GM19324 (cell line): Measurements from ENCODE around the gene BEGAIN.
"Not testable (repeated sequence)": the region's sequence is repeated elsewhere in the genome, so short reads cannot be mapped to it uniquely, and the experiment has no call there.

Experiments
- ATAC-seq: cut with Tn5 transposase; IDR thresholded peaks from one replicate; pipeline ENCODE4 v1.9.1; 2021; ENCODE audit warnings: mild to moderate bottlenecking, moderate library complexity; ENCODE audit not compliant: unreplicated experiment, low FRiP score

The BEGAIN gene

GRCh38 chr14:100525615-100526014 is 61.6 kb downstream of the BEGAIN start:
- ATAC-seq: no peak

- ATAC-seq: no peak
Observed at GRCh38 chr14:100524933-100525243, 62.3 kb downstream of the BEGAIN start.

DNA sequence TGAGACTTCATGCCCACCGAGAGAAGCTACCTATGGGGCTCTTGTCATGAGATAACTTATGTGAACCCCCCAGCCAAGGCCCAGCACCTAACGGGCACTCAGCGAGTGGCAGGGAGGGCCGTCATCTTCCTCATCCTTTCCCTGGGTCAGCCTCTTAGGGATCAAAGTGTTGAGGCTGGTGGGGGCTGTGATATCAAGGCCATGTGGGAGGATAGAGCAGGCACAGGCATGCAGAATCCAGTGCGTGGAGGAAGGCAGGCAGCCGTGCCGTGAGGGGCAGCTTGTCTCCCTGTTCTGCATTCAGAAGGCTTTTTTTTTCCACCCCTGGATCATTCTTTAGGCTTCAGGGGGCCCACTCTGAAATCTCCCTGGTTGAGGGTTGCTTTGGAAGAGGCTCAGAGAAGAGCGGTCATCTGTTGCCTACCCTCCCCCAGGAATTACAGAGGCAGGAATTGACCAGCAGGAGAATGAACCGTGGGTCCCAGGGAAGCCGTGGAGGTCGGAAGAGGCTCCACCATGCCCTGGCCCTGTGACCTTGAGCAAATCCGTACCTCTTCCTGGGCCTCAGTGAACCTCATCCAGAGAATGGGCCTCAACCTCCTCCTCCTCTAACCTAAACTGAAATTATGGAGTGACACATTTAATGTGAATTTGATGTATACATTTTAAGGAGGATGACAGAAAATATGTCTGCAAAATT is 62.8 kb downstream of the BEGAIN start:
- ATAC-seq: no peak

GRCh38 chr14:100523843-100524169 is 63.4 kb downstream of the BEGAIN start:
- ATAC-seq: no peak

DNA sequence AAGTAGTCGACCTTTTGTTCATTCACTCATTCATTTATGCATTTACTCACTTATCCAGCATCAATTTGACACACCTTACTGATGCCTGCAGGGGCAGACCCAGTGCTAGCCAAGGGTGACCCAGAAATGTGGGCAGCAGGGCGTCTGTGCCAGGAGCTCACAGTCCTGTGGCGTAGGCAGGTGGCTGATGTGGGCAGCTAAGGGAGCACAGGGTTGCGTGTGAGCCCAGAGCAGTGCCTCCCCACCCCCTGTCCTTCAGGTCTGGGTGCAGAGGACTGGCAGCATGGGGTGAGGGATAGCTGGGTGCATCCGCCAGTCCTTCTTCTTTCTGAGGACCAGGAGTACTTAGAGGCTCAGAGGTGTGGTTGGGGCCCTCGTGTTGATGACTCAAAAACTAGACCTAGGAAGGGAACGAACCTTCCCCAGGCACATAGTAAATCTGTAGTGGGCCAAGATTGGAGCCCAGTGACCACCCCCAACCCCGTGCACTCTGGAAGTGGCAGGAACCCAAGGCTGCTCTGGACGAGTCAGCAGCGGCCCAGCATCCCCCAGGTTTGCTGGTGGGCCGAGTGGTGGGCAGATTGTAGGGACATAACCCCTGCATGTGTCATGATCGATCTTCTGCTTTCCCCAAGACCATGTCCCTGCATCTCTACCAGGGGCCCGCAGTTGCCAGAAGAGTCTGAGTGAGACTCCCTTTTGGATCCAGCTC is 63.9 kb downstream of the BEGAIN start:
- no peak for ATAC-seq

GRCh38 chr14:100522616-100523099 is 64.6 kb downstream of the BEGAIN start:
- no peak for ATAC-seq

DNA sequence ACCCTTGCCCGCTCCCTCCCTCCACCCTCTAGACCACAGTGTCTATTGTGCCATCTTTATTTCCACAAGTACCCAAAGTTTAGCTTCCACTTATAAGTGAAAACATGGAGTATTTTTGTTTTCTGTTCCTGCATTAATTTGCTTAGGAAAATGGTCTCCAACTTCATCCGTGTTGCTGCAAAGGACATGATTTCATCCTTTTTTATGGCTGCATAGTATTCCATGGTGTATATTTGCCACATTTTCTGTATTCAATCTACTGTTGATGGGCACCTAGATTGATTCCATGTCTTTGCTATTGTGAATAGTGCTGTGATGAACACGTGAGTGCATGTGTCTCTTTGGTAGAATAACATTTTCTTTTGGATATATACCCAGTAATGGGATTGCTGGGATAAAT is 81.2 kb downstream of the BEGAIN start:
- not testable (repeated sequence) for ATAC-seq

GRCh38 chr14:100504372-100505078 is 82.7 kb downstream of the BEGAIN start:
- no peak for ATAC-seq

DNA sequence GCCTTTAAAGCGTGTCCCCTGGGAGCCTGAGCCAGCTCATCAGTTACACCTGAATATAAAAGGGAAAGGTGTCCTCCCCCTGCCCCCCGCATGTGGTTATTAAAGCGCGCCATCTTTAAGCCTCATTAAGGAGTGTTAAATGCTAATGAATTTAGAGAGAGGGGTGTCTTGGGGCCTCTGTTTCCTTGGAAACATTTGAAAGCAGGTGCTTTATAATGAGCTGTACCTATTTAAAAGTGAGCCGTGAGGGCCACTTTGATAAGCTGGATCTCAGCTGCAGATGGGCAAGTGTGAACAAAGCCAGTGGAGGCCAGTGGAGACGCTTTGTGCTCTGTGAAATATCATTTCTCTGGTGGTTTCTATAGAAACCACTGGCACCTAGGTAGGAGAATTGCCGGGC is 84.0 kb downstream of the BEGAIN start:
- no peak for ATAC-seq

DNA sequence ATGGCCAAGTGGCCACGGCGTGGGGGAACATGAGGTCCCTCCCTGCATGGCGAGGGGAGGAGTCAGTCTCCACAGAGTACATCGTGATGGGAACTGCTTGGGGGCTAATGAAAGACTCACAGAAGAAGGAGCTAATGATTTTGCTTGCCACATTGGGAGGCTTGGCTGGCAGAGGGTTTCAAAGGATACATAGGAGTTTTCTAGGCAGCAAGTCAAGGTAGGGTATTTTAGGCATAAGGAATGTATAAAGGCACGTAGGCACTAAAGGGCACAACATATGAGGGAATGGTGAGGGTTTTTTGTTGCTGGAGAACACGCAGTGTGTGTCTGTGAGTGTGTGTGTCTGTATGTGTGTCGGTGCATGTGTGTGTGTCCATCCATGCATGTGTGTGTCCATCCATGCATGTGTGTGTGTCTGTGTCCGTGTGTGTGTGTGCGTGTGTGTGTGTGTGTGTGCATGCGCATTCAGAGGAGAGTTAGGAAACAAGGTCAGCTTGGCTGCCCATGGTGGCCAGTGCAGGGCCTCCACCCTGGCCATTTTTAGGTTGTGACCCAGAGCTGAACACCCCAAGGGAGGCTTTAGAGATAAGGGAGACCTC is 84.5 kb downstream of the BEGAIN start:
- ATAC-seq: no peak

GRCh38 chr14:100500128-100500527 is 87.1 kb downstream of the BEGAIN start:
- ATAC-seq: no peak

DNA sequence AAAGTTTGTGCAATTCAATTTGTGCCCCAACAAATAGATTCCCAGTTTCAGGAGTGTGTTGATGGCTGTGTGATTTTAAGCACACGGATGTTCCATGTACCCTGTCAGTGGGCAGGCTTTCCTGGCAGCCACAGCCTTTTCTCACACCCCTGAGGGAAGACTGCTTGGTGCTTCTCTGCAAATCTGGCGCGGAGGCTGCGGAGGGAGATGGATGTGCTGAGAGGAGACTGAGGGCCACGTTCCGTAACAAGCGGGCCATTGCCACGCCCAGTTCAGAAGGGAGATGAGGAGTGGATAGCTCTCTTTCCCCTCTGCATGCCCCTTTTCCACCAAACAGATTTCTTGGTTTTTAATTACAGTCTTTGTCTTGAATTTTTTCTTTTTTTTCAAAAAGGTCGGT is 89.1 kb downstream of the BEGAIN start:
- ATAC-seq: no peak

- ATAC-seq: no peak
Observed at GRCh38 chr14:100495917-100496316, 91.3 kb downstream of the BEGAIN start.

- no peak for ATAC-seq
Observed at GRCh38 chr14:100494645-100495044, 92.6 kb downstream of the BEGAIN start.

DNA sequence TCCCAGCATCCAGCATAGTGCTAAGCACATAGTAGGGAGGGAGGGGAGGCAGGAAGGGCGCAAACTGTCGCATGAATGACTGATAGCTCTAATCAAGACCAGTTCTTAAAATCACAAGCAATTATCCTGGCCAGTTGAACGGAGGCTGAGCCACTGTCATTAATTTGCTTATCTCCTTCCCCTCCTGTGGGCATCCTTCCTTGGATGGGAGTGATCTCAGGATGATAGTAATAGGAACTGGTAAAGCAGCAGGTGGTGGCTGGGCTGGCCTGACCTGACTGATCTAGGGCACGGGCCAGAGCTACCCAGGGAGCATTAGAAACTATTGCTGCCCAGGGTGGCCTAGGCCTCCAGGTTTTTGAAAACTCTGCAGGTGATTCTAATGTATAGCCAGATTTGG is 97.0 kb downstream of the BEGAIN start:
- no peak for ATAC-seq

- ATAC-seq: no peak
Observed at GRCh38 chr14:100488057-100488456, 99.2 kb downstream of the BEGAIN start.

DNA sequence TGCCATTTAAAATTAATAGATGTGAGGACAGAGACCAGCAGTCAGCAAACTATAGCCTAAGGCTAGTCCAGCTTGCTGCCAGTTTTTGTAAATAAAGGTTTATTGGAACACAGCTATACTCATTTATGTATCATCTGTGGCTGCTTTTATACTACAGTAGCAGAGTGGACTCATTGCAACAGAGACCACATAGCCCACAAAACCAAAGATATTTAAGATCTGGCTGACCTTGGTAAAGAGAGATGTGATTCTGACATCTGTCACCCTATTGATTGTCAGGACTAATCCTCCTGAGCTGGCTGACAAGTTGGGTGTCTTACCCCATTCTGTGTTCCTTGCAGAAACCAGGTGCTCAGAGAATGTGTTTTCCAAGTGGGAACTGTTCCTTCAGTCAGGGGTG is 99.9 kb downstream of the BEGAIN start:
- ATAC-seq: no peak
